BE2C (cell line): Measurements from ENCODE around the gene PPM1H.

ENCODE experiments used
- DNase-seq: peaks from one replicate; pipeline ENCODE4 v3.0.0-alpha.2; 2020
- H3K27me3 ChIP-seq: fragments of 250-450 bp; sonication (Bioruptor Pico); 2 replicates; pipeline ENCODE4 v1.5.1; 2020; ENCODE audit warnings: mild to moderate bottlenecking
- H3K36me3 ChIP-seq: fragments of 250-450 bp; sonication (Bioruptor Pico); 2 replicates; pipeline ENCODE4 v1.5.1; 2020; ENCODE audit warnings: mild to moderate bottlenecking
- H3K4me1 ChIP-seq: fragments of 250-450 bp; sonication (Bioruptor Pico); 2 replicates; pipeline ENCODE4 v1.5.1; 2020
- H3K4me3 ChIP-seq: 2 replicates; pipeline ENCODE4 v1.5.1; 2011; ENCODE audit warnings: low read depth, low read length
- H3K9me3 ChIP-seq: fragments of 250-450 bp; sonication (Bioruptor Pico); 2 replicates; pipeline ENCODE4 v1.5.1; 2020
- TF ChIP-seq, protein P1 (sequence below): IDR thresholded peaks from 2 replicates; pipeline ENCODE4 v1.5.1; 2012; ENCODE audit warnings: mild to moderate bottlenecking, low read depth, low read length

PPM1H gene

DNA sequence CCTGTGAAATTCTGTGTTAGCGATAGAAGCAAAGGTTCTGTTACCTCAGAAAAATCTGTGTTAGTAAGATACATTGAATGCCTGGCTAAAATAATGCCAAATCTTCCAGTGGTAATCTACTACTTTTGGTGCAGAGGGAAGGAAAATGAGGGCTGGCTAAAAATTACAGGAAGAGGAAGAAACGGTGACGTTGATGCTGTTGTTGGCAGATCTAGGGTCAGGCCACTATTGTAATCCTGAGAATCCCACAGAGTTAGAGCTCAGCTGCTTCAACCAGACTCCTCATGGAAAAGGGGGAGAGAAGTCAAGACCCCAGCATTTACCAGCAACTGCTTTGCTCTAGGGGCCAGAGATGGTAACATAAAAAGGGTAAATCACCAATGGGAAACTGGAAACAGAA, 145.1 kb downstream of the PPM1H start:
- Histone ChIP-seq H3K36me3 (no peaks in the 10 kb centered on the region), H3K4me1 (no peaks in the 10 kb centered on the region; the same call in 1 of the 2 replicates), H3K4me3 (no peak overlapping the region), H3K9me3 (no peaks in the 10 kb centered on the region), H3K27me3 (no peaks in the 10 kb centered on the region)
- DNase-seq = no peak
- TF ChIP-seq, protein P1, sequence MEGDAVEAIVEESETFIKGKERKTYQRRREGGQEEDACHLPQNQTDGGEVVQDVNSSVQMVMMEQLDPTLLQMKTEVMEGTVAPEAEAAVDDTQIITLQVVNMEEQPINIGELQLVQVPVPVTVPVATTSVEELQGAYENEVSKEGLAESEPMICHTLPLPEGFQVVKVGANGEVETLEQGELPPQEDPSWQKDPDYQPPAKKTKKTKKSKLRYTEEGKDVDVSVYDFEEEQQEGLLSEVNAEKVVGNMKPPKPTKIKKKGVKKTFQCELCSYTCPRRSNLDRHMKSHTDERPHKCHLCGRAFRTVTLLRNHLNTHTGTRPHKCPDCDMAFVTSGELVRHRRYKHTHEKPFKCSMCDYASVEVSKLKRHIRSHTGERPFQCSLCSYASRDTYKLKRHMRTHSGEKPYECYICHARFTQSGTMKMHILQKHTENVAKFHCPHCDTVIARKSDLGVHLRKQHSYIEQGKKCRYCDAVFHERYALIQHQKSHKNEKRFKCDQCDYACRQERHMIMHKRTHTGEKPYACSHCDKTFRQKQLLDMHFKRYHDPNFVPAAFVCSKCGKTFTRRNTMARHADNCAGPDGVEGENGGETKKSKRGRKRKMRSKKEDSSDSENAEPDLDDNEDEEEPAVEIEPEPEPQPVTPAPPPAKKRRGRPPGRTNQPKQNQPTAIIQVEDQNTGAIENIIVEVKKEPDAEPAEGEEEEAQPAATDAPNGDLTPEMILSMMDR = no peak

DNA sequence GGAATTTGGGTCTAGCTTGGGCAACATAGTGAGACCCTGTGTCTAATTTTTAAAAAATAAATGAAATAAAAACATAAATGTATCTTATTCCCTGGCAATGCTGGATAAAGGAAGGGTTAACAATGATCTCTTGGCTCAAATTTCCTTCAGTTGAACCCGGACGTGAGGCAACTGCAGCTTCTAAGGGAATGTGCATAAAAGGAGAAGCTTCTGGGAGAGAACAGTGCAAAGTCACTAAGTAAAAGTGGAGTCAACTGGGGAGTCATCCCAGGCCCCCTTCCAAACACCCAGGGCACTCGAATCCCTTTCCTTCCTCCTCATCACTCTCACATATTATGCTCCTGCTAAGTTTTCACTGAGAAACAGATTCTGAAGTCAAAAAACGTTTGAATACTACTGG, 147.3 kb downstream of the PPM1H start:
- Histone ChIP-seq H3K36me3 (no peaks in the 10 kb centered on the region), H3K4me3 (no peak overlapping the region), H3K27me3 (no peaks in the 10 kb centered on the region), H3K4me1 (no peaks in the 10 kb centered on the region), H3K9me3 (no peaks in the 10 kb centered on the region)
- TF ChIP-seq, protein P1 = no peak
- no peak for DNase-seq

- TF ChIP-seq, protein P1 = no peak
- H3K4me3 ChIP-seq = no peak overlapping the region
- DNase-seq = no peak
- no peaks in the 10 kb centered on the region for H3K4me1 ChIP-seq
- H3K9me3 ChIP-seq = no peaks in the 10 kb centered on the region
- H3K27me3 ChIP-seq = no peaks in the 10 kb centered on the region
- H3K36me3 ChIP-seq = no peaks in the 10 kb centered on the region
These were observed 147.9 kb downstream of the PPM1H start for GRCh38 chr12:62787023-62787422.

DNA sequence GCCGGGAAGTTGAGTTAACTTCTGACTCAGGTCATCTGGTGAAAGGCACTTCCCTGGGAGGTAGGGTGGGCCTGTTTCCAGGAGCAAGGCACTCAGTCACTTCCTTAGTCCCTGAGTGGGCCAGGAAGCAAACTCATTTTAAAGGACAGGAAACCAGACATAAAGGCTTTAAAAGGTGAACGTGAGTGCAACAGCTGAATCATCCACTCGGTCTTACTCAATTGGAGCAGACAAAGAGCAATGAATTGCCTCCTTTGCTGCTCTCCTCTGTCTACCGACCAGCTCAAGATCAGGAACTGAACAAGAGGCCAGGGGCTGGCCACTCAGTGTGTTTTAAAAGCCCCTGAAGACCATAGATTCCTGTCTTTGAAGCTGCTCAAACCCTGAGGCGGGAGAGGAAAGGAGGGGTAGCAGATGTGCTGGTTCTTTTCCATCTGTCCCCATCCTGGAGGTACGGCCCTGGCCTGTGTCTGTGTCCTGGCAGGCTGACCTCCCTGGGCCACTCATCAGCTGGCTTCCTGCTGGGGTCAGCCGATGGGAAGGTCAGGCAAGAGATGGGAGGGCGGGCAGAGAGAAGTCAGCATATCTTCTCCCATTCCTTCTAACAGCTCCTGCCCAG, 148.9 kb downstream of the PPM1H start:
- TF ChIP-seq, protein P1 = no peak
- Histone ChIP-seq H3K9me3 (no peaks in the 10 kb centered on the region), H3K4me1 (no peaks in the 10 kb centered on the region), H3K36me3 (no peaks in the 10 kb centered on the region), H3K27me3 (no peaks in the 10 kb centered on the region), H3K4me3 (no peak overlapping the region)
- DNase-seq = no peak

DNA sequence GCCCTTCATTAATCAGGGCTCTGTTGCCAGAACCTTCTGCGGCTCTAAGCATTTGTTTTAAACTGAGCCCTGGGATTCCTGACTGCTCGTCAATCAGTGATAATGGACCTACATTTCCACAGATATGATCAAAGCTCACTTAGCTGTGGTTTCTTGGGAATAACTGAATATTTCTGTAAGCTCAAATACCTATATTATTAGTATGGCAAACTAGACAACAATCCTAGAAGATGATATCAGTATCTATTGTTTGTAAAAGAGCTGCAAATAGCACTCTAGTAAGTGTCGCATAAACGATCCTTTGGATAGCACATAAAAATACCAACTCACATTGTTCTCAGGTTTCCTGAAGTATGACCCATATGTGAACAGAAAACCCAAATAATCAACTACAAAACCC, 150.4 kb downstream of the PPM1H start:
- Histone ChIP-seq H3K9me3 (no peaks in the 10 kb centered on the region), H3K27me3 (no peaks in the 10 kb centered on the region), H3K4me3 (no peak overlapping the region), H3K36me3 (no peaks in the 10 kb centered on the region), H3K4me1 (no peaks in the 10 kb centered on the region)
- DNase-seq = no peak
- TF ChIP-seq, protein P1 = no peak

DNA sequence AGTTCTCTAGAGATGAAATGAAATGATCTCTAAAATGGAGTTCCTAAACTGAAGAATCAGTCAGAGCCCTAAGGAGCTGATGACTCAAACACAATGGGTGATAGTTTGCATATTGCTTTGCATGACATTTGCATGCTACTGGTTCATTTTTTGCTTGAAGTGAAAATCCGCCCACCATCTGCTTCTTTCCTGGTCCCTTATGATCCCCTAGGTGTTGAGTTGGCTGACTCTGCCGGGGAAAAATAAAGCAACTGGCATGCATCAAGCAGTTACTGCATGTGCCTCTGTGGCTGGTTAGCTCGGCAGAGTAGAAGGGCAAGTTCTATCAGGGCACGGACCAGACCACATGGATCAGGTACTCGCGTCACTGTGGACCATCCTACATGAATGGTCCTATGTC, 151.1 kb downstream of the PPM1H start:
- Histone ChIP-seq H3K4me3 (no peak overlapping the region), H3K9me3 (no peaks in the 10 kb centered on the region), H3K36me3 (no peaks in the 10 kb centered on the region), H3K27me3 (no peaks in the 10 kb centered on the region), H3K4me1 (no peaks in the 10 kb centered on the region)
- no peak for DNase-seq
- TF ChIP-seq, protein P1 = no peak
